Measurements from ENCODE around the gene NUP214. TPM values are rescaled to one million over a fixed set of nuclear protein-coding genes. Genes with fewer than 3 reads are reported as not detected.

The NUP214 gene
- total RNA-seq, 1 experiment from 2014 or later = 11.9 TPM

DNA sequence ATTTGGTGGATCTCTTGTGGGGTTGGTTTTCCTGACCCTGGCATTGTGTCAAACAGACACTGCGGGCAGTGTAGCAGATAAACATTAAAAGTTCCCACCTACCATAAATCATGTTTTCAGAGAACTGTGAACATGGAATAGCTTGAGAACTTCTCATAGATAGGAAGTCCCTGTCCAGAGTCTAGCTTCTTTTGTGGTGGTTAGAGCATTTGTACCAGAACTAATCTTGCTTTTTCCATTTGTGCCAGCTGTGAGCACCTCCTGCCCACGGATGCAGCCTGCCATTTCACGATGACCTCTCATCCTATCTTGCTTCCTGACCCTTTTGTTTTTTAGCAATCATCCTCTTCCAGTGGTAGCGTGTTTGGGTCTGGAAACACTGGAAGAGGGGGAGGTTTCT lies 89.5 kb downstream of the NUP214 start:
- in situ Hi-C loops (cut with HindIII; ENCODE audit: low sequenced_read_pairs) = no loop called here
- no peak for DNase-seq (ENCODE audit: low spot score)

DNA sequence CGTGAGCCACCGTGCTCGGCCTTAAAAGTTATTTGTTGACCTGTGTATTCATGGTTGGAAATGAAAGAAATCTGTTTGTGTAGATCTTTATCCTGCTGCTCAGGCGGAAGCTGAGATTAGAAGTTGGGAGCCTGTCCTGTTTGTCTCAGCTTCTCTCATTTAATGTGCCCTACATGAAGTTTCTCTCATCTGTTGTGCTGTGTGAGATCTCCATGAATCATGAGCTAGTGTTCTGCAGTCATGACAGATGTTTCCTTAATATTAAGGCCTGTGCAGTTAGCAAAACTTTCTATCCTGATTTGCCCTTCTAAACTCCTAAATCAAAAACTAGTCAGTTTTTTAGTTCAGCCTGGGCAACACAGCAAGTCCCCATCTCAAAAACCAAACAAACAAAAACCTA lies 91.4 kb downstream of the NUP214 start:
- no peak for DNase-seq (ENCODE audit: low spot score)
- in situ Hi-C loops (cut with HindIII; ENCODE audit: low sequenced_read_pairs) = no loop called here

DNA sequence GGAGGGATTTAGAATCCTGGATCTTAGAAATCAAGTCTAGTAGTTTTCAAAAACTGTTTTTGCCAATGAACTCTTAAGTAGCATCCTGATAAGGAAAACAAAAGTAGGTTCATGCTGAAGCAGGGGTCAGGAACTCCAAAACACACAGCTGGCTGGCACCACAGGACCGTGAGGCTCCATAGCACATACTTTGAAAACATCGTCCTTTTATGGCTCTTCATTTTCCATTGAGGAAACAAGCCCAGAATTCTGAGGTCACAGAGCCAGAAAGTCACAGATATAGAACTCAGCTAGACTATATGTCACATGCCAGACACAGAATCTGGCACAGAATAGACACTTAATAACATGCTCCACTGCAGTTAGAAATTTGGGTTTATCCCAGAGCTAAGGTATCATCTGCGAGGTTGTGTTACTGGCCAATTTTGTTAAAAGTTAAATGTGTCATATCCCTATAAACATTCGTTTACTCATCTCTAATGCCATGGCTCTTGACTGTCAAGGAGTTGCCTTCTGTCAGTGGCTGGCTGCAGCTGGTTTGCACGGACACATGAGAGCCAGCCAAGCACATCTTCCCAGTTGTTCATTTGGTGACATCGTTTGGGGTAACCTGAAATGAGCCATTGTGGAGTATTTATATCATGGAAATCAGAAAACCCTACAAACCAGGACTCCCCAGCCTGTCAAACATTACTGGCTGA lies 92.1 kb downstream of the NUP214 start:
- in situ Hi-C loops (cut with HindIII; ENCODE audit: low sequenced_read_pairs) = no loop called here
- no peak for DNase-seq (ENCODE audit: low spot score)

DNA sequence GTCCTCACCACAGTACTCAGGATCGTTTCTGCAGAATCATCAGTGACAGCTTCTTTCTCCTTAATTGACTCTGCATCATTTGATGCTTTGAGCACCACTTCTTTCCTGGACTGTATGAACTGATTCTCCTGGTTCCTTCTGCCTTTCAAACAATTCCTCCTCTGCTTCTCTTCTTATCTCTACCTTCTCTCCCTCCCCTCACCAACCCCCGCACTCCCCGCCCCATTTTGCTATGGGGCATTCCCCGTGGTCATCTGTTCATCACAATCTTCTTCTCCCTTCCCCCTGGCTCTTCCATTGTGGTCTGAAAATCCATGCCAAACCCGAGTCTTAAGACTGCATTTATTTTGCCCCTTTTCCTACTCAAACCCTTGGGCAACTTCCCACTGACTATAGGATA lies 93.0 kb downstream of the NUP214 start:
- no peak for DNase-seq (ENCODE audit: low spot score)
- in situ Hi-C loops (cut with HindIII; ENCODE audit: low sequenced_read_pairs) = no loop called here

DNA sequence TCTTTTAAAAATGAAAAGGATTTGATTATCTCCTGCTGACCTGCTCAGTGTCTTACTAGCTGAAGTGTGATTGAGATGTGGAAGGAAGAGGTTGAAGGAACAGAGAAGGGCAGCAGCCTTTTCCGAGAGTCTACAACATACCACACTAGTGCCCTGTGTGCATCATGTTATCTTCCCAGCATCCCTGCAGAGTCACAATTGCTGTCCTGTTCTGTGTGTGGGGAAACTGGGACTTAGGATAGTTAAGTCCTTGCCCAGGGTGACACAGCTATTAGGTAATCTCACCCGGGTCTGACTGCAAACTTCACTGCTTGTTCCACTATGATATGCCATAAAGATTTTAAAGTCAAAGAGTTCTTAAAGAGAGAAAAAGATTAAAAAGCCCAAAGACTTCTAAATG lies 95.1 kb downstream of the NUP214 start:
- in situ Hi-C loops (cut with HindIII; ENCODE audit: low sequenced_read_pairs) = no loop called here
- no peak for DNase-seq (ENCODE audit: low spot score)

DNA sequence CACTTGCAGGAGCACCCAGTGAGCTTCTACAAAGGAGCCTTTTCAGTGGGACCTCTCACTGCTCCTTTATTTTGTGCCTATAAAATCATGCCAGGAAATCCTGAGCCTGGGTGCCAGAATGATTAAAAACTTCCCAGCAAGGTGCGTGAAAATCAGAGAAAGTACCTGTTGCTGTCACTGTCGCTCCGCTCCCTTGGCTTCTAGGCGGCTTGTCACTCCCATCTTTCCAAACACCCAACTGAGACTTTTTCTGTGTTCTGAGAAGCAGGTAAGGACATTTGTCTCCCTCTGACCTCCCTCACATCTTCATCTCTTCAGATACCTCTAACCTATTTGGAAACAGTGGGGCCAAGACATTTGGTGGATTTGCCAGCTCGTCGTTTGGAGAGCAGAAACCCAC lies 97.1 kb downstream of the NUP214 start:
- in situ Hi-C loops (cut with HindIII; ENCODE audit: low sequenced_read_pairs) = no loop called here
- DNase-seq (ENCODE audit: low spot score) = no peak

DNA sequence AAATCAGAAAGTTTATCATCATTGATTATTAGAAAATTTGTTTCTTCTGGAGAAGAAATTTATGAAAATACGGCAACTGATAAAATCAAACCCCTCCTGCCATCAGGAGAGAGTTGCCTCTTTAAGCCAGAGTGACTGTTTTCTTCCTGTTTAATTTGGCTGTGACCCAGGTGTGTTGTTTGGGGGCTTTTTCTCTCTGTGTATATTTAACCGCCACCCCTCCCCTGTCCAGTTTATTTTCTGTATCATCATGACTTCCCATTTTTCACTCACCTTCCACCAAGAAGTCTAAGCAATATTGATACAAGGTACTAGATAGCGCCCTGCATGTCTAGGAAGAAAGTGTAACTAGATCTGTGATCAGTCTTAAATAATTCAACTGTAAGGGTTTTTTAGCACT lies 100.8 kb downstream of the NUP214 start:
- no peak for DNase-seq (ENCODE audit: low spot score)
- in situ Hi-C loops (cut with HindIII; ENCODE audit: low sequenced_read_pairs) = no loop called here

DNA sequence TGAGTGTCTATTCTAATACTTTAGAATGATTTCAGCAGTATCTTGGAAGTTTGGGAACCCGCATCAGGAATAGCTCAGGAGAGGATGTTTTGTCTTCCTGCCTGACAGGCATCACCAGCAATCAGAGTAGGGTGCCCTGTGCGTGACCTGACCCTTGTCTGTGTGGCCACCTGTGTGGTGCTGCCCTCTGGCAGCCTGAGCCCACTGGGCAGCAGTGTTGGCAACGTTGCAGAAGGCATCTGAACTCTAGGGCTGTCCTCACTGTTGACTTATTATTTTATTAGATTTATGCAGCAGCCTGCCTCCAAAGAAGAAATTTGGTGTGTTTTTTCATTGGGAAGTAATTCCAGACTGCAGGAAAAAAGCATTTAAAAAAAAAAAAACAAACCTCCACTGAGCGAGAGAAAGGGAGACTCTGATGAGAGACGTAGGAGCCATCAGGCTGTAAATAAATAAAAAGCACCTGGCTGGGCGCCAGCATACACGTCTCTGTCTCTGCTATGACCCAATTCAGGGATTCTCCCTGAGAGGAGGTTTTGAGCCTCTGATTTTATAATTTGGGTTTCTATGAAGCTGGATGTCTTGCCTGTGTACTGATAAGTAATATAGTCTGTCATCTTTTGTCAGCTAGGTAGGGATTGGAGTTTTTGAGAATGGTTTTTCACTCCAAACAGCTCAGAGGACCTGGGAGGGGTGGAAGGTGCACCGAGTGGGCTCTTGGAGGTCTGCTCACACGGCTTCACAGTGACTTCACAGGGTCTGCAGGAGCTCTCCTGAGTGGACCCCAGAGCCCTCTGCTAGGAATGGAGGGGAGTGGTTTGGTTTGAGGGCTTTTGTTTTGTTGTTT lies 101.9 kb downstream of the NUP214 start:
- in situ Hi-C loops (cut with HindIII; ENCODE audit: low sequenced_read_pairs) = no loop called here
- no peak for DNase-seq (ENCODE audit: low spot score)

DNA sequence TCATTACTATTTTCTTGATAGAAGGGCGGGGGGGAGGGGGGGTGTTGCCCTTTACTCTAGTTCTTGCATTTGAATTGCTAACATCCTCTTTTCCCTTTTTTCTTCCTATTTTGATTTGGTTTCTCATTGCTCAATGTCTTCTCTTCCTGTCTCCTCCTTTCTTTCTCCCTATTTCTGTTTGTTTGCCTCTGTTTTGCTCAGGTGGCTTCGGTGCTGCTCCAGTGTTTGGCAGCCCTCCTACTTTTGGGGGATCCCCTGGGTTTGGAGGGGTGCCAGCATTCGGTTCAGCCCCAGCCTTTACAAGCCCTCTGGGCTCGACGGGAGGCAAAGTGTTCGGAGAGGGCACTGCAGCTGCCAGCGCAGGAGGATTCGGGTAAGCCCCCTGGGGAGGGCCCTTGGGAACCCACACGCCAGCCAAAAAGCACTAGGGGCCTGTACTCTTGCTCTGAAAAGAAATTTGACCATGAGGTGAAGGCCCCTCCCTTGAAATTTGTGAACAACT lies 102.6 kb downstream of the NUP214 start:
- DNase-seq (ENCODE audit: low spot score) = no peak
- in situ Hi-C loops (cut with HindIII; ENCODE audit: low sequenced_read_pairs) = no loop called here

DNA sequence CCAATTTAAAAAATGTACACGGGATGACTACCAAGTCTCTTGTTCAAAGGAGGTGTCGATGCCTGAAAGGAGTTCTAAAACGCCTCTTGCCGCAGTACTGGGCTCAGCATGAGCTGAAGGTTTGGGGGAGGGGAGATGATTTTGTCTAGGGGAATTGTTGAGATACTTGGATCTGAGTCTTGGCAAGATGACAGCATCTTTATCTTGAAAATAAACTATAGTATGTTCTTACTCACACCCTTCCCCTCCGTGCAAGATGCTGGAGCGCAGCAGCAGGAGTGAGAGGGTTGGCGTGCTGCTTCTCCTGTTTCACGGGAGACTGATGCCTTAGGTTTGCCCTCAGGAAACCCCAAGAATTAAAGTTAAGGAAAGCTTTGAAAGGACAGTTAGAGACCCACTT lies 103.6 kb downstream of the NUP214 start:
- in situ Hi-C loops (cut with HindIII; ENCODE audit: low sequenced_read_pairs) = no loop called here
- no peak for DNase-seq (ENCODE audit: low spot score)

DNA sequence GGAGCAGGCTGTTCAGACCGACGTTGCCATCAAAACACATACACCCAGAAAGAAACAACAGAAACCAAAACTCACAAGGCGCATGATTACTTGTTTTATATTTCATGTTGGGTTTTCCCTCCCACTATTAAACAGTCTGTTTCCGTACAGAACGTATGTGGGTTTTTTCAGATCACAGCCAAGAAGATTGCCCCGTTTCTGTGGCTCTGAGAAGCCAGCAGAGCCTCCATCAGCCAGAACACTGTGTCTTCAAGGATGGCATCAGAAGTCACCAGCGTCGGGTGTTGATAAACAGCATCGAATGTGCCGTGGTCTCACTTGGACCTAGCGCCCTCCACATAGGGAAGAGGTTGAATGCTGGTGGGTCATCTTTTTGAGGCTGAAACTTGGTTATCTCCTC lies 108.2 kb downstream of the NUP214 start:
- in situ Hi-C loops (cut with HindIII; ENCODE audit: low sequenced_read_pairs) = no loop called here
- no peak for DNase-seq (ENCODE audit: low spot score)

DNA sequence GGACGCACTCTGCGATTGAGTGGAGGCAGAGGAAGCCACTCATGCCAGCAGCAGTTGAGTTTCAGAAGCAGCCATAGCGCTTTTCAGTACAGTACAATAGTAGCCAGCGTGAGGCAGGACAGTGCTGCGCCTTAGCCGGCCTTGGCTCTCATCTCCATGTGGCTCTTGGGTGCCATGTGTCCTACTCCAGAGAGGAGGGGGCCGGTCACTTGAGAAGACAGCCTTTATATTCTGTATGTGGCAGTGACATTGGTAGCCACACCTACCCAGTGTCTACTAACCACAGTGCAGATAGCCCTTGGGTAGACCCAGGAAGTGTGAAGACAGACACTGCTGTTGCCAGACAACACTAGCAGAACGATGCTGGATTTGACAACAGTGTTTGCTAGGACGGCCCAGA lies 108.6 kb downstream of the NUP214 start:
- in situ Hi-C loops (cut with HindIII; ENCODE audit: low sequenced_read_pairs) = no loop called here
- no peak for DNase-seq (ENCODE audit: low spot score)

DNA sequence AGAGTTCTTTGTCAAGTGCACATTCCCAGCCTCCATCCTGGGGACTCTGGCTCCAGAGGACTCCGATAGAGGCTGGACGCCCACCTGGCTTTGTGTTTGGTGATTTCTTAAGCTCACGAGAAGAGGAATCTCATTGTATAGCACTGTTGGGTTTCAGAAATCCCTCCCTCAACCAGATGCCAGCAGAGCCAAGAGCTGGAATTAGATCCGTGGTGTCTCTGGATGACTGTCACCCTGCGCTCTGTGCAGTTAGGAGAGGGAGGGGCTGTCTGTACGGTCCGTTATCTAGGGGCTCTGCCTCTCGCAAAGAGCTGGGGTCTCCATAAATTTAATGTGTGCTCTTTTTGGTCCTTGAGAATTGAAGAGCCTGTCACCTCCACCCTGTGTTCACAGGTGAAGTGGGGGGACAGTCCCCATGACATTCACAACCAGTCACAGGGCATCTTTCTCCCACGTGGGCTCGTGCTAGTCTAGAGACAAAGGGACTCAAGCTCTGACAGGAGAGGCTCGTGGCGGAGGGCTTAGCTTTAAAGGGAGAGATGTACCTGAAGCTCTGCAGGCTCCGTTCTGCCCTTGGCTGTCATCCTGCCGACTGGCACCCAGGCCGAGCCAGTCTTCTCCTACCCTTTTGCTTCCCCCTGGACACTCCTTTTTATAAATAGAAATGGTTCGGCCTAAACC lies 109.6 kb downstream of the NUP214 start:
- in situ Hi-C loops (cut with HindIII; ENCODE audit: low sequenced_read_pairs) = no loop called here
- no peak for DNase-seq (ENCODE audit: low spot score)

DNA sequence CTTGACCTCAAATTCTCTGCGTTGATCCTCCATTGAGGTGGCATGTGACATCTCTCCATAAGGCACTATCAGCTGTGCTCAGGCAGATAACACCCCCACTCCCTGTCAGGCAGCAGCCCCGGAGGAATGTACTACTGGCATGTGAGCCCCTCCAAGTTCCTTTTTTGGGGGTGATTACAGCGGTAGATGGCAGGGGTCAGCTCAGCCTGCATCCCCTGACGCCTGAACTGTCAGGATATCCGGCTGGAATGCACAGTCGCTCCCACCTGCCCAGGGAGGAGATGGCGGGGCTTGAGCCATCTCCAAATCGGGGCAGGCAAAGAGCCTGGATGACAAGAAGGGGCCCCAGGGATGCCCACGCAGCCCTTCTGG lies 110.1 kb downstream of the NUP214 start:
- no peak for DNase-seq (ENCODE audit: low spot score)
- in situ Hi-C loops (cut with HindIII; ENCODE audit: low sequenced_read_pairs) = no loop called here

DNA sequence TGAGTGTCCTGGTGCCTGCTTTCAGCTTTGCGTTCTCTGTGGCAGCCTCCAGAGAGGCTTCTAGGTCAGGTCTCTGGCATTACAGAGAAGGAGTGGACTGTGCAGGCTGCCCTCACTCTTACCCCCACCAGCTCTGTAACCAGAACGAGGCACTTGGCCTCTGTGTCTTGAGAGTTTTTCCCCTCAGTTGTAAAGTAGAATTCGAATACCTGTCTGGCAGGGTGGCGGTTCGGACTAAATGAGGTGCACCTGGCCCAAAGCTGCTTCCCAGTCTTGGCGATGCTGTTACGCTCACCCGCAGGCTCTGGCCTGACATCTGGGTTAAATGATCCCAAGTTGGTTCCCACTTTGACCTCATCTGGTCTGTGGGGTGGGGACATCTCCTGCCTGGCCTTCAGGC lies 110.8 kb downstream of the NUP214 start:
- DNase-seq (ENCODE audit: low spot score) = no peak
- in situ Hi-C loops (cut with HindIII; ENCODE audit: low sequenced_read_pairs) = no loop called here

DNA sequence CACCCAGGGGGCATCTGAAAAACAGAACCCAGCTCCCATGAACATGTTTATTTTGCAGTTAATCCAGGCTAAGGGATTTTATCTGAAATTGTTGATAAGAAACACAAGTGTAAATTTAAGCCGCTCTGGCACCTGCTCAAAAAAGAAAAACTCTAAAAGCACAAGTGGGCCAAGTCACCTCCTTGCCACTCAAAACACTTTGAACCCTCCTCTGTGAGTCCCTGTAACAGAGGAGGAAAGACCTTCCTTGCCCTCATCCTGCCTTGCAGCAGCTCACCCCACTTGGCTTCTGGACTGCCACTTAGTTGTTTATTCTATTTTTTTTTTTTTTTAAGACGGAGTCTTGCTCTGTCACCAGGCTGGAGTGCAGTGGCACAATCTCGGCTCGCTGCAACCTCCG lies 111.4 kb downstream of the NUP214 start:
- in situ Hi-C loops (cut with HindIII; ENCODE audit: low sequenced_read_pairs) = no loop called here
- DNase-seq (ENCODE audit: low spot score) = no peak

DNA sequence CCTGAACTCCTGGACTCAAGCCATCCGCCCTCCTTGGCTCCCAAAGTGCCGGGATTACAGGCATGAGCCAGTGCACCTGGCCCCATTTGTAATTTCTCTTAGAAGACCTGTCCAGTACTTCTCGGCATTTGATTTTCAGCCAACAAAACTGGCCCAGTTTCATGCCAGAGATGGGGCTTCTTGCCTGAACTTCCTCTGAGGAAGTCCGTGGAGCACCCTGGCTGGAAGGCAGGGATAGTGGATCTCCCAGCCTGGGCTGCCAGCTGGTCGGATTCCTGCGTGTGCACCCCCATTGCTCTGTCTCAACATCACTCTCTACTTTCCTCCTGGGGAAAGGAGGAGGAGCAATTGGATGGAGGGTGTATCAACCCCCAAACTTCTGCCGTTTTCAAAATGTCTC lies 111.9 kb downstream of the NUP214 start:
- in situ Hi-C loops (cut with HindIII; ENCODE audit: low sequenced_read_pairs) = no loop called here
- DNase-seq (ENCODE audit: low spot score) = peak; percentile 18

DNA sequence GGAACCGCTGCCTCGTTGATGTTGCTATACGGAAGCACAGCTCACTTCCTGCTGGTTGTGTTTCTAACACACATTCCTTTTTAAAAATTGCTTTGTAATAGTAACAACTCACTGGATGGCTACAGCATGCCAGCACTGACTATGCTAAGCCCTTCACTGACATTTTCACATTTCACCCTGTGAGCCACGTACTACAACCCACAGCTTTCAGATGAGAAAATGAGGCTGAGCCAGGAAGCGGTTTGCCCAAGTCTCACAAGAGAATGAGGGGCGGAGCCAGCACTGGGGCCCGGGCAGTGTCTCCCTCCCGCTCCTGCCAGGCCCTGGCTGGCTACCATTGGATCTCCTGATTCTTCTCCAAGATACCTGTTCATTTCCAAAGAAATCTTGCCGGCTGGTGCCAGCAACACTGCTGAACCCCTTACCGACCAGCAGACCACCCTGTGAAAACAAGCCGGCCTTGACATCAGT lies 112.6 kb downstream of the NUP214 start:
- in situ Hi-C loops (cut with HindIII; ENCODE audit: low sequenced_read_pairs) = no loop called here

DNA sequence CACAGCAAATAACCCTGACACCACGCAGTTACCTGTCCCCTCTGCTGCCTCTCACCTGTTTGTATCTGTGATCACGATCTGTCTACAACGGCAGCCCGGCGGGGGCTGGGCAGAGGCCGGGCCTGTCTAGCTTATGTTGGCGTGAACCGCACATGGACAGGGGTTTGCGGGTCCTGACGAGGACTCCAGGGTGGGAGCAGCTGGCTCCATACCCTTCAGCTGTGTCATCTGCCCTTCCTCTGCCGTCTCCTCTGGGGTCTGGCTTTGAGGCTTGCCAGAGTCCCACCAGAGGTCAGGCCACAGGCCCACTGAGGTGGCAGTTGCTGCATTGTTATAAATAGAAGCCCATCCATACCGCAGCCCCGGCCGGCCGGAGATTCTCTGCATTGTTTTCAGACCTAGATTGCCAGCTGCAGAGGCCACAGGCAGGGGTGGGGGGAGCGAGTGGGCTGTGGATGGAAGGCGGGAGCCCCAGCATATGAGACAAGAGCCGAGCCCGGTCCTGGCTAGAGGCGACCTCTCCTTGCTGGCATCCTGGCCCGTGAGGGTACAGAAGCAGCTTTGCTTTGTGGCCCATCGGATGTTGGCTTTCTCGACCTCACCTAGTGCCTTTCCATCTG lies 113.1 kb downstream of the NUP214 start:
- DNase-seq (ENCODE audit: low spot score) = peak; percentile 49
- in situ Hi-C loops (cut with HindIII; ENCODE audit: low sequenced_read_pairs) = no loop called here

More for the DNA sequence above, 112.6 kb downstream of the NUP214 start:
- peak; percentile 54 for DNase-seq (ENCODE audit: low spot score)
